ENCODE data around the gene CDH13.

The CDH13 gene

GRCh38 chr16:82626791-82627261 lies at the start of gene CDH13:
Gene CDH13, plus strand, starts transcription at chr16:82626969.
- peak in 1 of 2 experiments; percentile 25 for DNase-seq (ENCODE audit: low read depth in 2 of 2)

GRCh38 chr16:82580298-82580890 lies 46.4 kb upstream of the CDH13 start:
- DNase-seq (ENCODE audit: low read depth in 2 of 2), result peak; percentile 13 to 14

DNA sequence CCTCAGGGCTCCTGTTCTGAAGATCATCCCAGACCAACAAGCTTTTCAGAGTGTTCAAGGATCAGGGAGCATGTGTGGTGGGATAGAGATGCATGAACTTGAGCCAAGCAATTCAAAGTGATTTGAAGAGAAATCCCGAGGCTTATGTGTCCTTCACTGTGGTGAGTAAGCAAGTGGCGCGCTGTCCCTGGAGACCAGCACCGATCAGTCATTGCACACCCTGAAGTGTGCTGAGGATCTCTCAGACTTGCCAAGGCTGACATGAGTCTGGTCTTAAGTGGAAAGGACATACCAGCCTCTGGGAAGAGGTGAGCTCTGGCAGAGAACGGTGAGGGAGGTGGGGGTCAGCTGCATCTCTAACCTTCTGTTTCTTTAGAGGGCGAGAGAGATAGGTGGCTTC lies 43.8 kb upstream of the CDH13 start:
- DNase-seq (ENCODE audit: low read depth in 2 of 2), result no peak

DNA sequence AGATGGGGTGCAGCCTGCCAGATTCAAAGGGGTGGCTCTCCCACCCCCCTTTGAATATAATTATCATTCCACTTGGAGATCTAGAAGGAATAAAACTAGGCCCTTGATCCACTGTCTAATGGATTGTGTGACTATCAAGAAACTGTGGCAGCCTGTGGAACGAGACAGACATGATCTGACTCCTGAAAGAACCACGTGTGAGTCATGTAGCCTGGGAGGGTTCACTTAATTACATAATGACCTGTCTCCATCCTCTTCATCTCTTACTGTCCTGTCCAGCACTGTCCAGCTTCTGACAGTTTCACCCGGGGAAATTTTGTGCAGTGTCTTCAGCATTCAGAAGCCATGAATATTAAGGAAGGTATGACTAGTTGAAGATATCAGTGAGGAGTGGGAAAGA lies 43.3 kb upstream of the CDH13 start:
- DNase-seq (ENCODE audit: low read depth in 2 of 2), result no peak

DNA sequence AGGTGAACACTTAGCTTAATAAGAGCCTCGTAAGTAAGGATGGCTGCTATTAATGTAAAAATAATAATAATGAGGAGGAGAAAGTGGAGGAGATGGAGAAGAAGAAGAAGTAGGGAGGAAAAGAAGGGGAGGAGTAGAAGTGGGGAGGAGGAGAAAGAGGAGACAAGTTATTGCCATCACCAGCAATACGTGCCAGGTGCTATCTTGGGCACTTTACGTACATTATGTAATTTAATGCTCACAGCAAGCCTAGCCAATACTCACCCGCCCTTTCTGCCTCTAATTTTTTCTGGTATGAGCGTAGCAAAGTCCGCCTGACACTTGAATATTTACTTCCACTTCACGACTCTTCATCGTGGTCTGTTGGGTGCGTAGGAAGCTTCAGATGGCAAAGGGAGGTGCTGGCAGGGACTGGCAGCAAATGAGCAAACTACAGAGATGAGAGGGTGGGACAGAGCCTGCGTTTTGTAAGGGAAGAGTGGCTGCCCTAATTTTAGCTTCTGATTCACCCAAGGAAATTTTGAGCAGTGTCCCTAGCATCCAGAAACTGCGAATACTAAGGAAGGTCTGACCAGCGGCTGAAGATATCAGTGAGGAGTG lies 42.1 kb upstream of the CDH13 start:
- no peak for DNase-seq (ENCODE audit: low read depth in 2 of 2)

DNA sequence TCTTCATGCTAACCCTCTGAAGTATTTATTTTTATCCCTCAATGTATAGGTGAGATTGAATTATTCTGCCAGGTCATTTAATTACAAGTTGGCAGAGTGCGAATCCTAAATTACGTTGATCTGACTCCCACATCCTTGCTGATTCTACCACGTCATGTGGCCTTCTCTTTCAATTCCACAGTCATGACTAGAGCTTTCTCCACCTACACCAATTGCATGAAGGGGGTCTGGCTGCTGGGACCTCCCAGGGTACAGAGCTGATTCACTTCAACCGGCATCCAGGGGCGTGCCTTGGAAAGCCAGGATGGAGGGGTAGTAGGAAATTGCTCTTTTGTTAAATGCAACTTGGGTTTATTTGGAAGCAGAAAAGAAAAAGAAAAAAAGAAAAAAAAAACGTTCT lies 41.1 kb upstream of the CDH13 start:
- DNase-seq (ENCODE audit: low read depth in 2 of 2), result peak; percentile 44 to 51

GRCh38 chr16:82586130-82586529 lies 40.6 kb upstream of the CDH13 start:
- no peak for DNase-seq (ENCODE audit: low read depth in 2 of 2)

GRCh38 chr16:82587289-82587688 lies 39.5 kb upstream of the CDH13 start:
- no peak for DNase-seq (ENCODE audit: low read depth in 2 of 2)

DNA sequence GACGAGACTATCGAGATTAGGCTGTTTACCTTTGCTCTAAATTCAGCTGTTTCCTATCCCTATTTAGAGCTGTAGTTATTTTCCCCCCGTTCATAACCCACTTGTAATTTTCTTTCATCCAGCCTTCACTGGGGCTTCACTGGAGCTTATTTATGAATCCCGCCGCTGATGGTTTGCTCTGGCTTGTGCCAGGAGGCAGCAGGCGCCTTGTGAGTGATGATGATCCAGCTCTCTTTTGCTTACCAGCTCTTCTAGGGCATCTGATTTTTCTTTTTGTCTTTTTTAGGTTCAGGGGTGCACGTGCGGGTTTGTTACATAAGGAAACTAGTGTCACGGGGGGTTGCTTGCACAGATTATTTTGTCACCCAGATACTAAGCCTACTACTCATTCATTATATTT lies 37.4 kb upstream of the CDH13 start:
- no peak for DNase-seq (ENCODE audit: low read depth in 2 of 2)

DNA sequence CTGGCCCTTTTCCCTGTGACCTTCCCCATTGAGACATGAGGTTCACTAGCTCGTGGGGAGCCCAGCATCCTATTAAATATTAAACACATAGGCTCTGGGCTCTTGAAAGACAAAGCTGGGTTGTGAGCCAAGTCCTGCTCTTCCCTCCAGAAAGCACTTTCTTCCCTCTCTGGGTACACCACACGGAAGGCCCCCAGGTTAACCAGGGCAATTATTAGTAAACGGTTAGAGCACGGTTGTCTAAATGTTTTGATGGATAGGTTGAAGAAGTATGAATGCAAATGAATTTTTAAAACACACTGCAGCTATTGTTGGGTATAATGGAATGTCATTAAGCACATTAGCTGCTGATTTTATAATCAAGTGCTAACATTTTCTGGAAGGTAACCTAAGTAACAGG lies 32.7 kb upstream of the CDH13 start:
- no peak for DNase-seq (ENCODE audit: low read depth in 2 of 2)

GRCh38 chr16:82598771-82599170 lies 28.0 kb upstream of the CDH13 start:
- no peak for DNase-seq (ENCODE audit: low read depth in 2 of 2)

- DNase-seq (ENCODE audit: low read depth in 2 of 2), result no peak
Observed at GRCh38 chr16:82601989-82602640, 24.7 kb upstream of the CDH13 start.

DNA sequence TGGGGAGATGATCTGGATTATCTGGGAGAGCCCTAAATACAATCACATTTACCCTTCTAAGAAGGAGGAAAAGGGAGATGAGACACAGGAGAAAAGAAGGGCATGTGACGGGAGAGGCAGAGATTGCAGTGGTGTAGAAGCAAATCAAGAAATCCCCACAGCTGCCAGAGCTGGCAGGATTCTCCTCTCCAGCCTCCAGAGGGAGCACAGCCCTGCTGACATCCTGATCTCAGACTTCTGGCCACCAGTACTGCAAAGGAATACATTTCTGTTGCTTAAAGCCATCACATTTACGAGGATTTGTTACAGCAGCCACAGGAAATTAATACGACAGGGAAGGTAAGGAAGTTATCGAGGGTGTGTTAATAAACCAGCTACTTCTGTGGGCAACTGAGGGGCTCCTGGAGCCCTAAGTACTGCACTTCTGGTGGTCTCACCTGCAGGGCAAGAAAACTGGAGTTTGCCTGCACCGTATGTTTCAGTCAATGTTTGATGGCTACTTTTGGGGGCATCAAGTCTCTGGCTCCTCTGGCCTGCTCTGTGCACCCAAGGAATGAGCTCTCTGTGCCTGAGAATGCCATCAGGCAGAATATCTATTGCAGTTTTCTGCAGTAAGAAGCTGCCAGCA lies 22.9 kb upstream of the CDH13 start:
- peak in 1 of 2 experiments; percentile 42 for DNase-seq (ENCODE audit: low read depth in 2 of 2)

GRCh38 chr16:82605076-82605475 lies 21.7 kb upstream of the CDH13 start:
- DNase-seq (ENCODE audit: low read depth in 2 of 2), result no peak

DNA sequence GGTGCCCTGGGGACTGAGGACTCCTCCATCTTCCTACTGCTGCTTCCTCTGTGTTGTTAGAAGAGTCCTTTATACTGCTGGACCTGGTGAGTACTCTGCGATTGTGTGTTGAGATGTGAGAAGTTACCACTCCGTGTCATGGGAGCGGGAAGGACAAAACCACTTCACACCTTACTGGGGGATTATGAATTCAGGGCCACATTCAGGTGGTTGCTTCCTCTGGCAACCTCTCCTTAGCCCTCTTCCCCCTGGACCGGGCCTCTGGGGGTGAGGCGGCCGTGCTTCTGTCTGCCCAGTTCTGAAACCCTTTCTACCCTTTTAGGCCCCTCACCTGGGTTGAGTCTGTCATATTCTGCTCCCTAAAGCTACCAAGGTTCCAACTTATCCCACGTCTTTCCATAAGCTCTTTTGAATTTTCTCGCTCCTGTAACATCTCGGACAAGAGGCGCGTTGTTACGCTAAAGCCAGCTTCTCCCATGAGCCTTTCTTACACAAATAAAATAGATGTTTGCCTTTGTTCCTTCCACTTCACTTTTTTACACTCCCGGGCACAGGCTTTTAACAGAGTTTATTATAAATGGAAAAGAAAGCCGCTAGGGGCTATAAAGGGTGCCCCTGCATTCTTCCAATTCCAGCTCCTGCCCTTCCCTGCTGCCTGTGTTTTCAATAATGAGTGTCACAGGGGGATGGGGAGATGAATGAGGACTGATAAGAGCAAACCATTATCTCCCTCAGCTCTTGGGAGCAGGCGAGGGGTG lies 20.7 kb upstream of the CDH13 start:
- DNase-seq (ENCODE audit: low read depth in 2 of 2), result no peak

DNA sequence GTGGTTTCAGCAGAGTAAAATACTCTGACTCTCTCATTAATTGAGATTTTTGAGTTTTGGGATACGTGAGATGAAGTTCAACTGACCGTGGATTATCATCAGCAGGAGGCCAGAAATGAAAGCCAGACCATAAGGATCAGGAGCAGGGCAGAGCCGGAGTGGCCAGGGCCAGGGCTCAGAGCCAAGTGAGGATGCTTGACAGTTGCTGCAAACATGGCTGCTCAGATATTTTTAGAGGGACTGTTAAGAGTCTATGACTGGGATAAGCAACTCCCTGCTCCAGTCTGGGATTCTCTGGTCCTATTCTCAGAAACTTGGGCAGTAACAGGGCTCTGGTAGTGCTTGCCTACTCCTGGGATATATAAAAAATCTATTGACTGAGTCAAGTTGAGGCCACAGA lies 17.6 kb upstream of the CDH13 start:
- no peak for DNase-seq (ENCODE audit: low read depth in 2 of 2)

- DNase-seq (ENCODE audit: low read depth in 2 of 2), result no peak
Observed at GRCh38 chr16:82612263-82612662, 14.5 kb upstream of the CDH13 start.

DNA sequence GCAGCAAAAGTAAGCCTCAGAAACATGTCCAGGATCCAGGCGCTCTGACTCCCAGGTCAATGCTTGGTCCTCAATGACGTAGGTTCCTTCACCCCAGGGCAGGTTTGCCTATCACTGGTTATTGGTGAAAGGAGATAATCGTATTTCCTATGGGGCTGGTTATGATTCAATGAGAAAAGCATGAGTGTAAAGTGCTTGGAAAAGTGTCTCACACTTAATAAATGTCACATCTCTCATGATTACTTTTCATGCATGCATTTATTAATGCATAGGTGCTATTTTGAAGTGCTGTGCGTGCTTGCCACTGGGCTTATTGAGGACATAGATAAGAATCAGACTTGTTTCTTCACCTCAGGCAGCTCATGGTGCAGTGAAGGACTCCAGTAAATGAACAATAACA lies 10.4 kb upstream of the CDH13 start:
- DNase-seq (ENCODE audit: low read depth in 2 of 2), result no peak

GRCh38 chr16:82621781-82622180 lies 5.0 kb upstream of the CDH13 start:
- DNase-seq (ENCODE audit: low read depth in 2 of 2), result no peak

GRCh38 chr16:82623241-82623640 lies 3.5 kb upstream of the CDH13 start:
- DNase-seq (ENCODE audit: low read depth in 2 of 2), result no peak

- DNase-seq (ENCODE audit: low read depth in 2 of 2), result no peak
Observed at GRCh38 chr16:82625066-82625968, 1.5 kb upstream of the CDH13 start.

All from fibroblast of skin of left quadriceps (primary cell).